Sigmoid colon (tissue), 4 donors: ENCODE data around the gene KLF11.

Source experiments
- CTCF ChIP-seq, 4 experiments: fragments of 450-650 bp in 3 of 4; fragments of 200-600 bp in 1 of 4; IDR thresholded peaks; one replicate each; pipeline ENCODE4 v1.5.1; 2016 to 2019; ENCODE audit warnings: antibody characterized with exemption in 4 of 4, mild to moderate bottlenecking in 3 of 4, moderate library complexity in 2 of 4
- EP300 ChIP-seq, 4 donors: sonication (generic); formaldehyde crosslinking; IDR thresholded peaks; one replicate each; pipeline ENCODE4 v1.6.1; 2017; ENCODE audit warnings: antibody characterized with exemption in 4 of 4

GRCh38 chr2:10004836-10005235 is 38.5 kb upstream of the KLF11 start:
- TF ChIP-seq EP300 (IDR thresholded peaks at IDR 0.05) = no peak
- no peak for TF ChIP-seq CTCF (IDR thresholded peaks at IDR 0.05)
